K562 (cell line): ENCODE data around the gene OMA1. TPM values are rescaled to one million over a fixed set of nuclear protein-coding genes. Genes with fewer than 3 reads are reported as not detected.

Experiments used
- ASH1L ChIP-seq: fragments of 450-650 bp; IDR thresholded peaks from 2 replicates; pipeline ENCODE4 v1.6.1; 2018; ENCODE audit warnings: borderline replicate concordance, mild to moderate bottlenecking, low read depth; ENCODE audit not compliant: partially characterized antibody
- BRD4 ChIP-seq: fragments of 200-600 bp; sonication (generic); IDR thresholded peaks from 2 replicates; pipeline ENCODE4 v1.6.1; 2017; ENCODE audit warnings: inconsistent platforms
- CTBP1 ChIP-seq: fragments of 450-650 bp; IDR thresholded peaks from 2 replicates; pipeline ENCODE4 v1.6.1; 2016; ENCODE audit warnings: borderline replicate concordance
- HDAC2 ChIP-seq: fragments of 450-650 bp; IDR thresholded peaks from 2 replicates; pipeline ENCODE4 v1.6.1; 2016; ENCODE audit warnings: mild to moderate bottlenecking
- MEIS2 ChIP-seq: fragments of 450-650 bp; IDR thresholded peaks from 2 replicates; pipeline ENCODE4 v1.6.1; 2014; ENCODE audit warnings: mild to moderate bottlenecking; ENCODE audit not compliant: partially characterized antibody
- POLR2A ChIP-seq: fragments of 450-650 bp; conservative IDR thresholded peaks from 2 replicates; pipeline ENCODE4 v1.6.1; 2016
- POLR3G ChIP-seq: IDR thresholded peaks from 2 replicates; pipeline ENCODE4 v1.6.1; 2011; ENCODE audit not compliant: insufficient read length, insufficient replicate concordance; ENCODE audit errors: extremely low read depth
- REST ChIP-seq, 2 experiments: fragments of 450-650 bp; formaldehyde crosslinking in 1 of 2; IDR thresholded peaks; 2 replicates each; pipeline versions ENCODE4 v1.4.0 to v1.6.1; 2014 to 2020; ENCODE audit warnings: mild to moderate bottlenecking in 2 of 2, borderline replicate concordance in 1 of 2, low read depth in 1 of 2
- SIX5 ChIP-seq, 2 experiments: IDR thresholded peaks; 2 replicates each; pipeline ENCODE4 v1.6.1; 2011; ENCODE audit warnings: low read length in 2 of 2, borderline replicate concordance in 1 of 2, low read depth in 1 of 2, mild to moderate bottlenecking in 1 of 2, moderate library complexity in 1 of 2; ENCODE audit not compliant: insufficient read depth in 1 of 2
- SMAD1 ChIP-seq: fragments of 150-350 bp; IDR thresholded peaks from 2 replicates; pipeline ENCODE4 v1.6.1; 2014; ENCODE audit warnings: low read length, low read depth; ENCODE audit not compliant: partially characterized antibody
- SMARCA4 ChIP-seq: fragments of 450-650 bp; IDR thresholded peaks from 2 replicates; pipeline ENCODE4 v1.6.1; 2016
- SMARCB1 ChIP-seq: IDR thresholded peaks from 2 replicates; pipeline ENCODE4 v1.6.1; 2011; ENCODE audit warnings: improper control_type of control experiment, low read depth; ENCODE audit not compliant: insufficient read length
- SRF ChIP-seq, 2 experiments: fragments of 250-450, 450-650 bp in 1 of 2; sonication (Bioruptor Pico) in 1 of 2; sonication (generic) in 1 of 2; formaldehyde crosslinking; IDR thresholded peaks; 2 replicates each; pipeline versions ENCODE4 v1.5.0 to v1.5.1; 2020 to 2022; ENCODE audit warnings: mild to moderate bottlenecking in 1 of 2, missing genetic modification reagents in 1 of 2
- TBP ChIP-seq: optimal IDR thresholded peaks from 2 replicates; pipeline ENCODE3; 2011; ENCODE audit warnings: low read depth, low read length, improper control_type of control experiment
- TEAD1 ChIP-seq, 2 experiments: fragments of 450-650 bp in 1 of 2; sonication (generic) in 1 of 2; formaldehyde crosslinking; IDR thresholded peaks; 2 replicates each; pipeline versions ENCODE4 v1.4.0 to v1.8.0; 2020 to 2022; ENCODE audit warnings: mild to moderate bottlenecking in 2 of 2, missing genetic modification reagents in 1 of 2
- TGIF2 ChIP-seq: sonication (generic); formaldehyde crosslinking; IDR thresholded peaks from 2 replicates; pipeline ENCODE4 v1.8.1; 2022; ENCODE audit warnings: mild to moderate bottlenecking, missing genetic modification reagents, moderate library complexity
- YY1 ChIP-seq, 3 experiments: IDR thresholded peaks; 2 replicates each; pipeline ENCODE4 v1.6.1; 2011; ENCODE audit warnings: low read length in 2 of 3, mild to moderate bottlenecking in 2 of 3, moderate library complexity in 2 of 3, borderline replicate concordance in 1 of 3, control low read depth in 1 of 3, low read depth in 1 of 3; ENCODE audit not compliant: insufficient read depth in 3 of 3, insufficient replicate concordance in 2 of 3, control insufficient read depth in 1 of 3, insufficient read length in 1 of 3; ENCODE audit errors: extremely low read depth in 1 of 3
- ZNF174 ChIP-seq: fragments of 250-450 bp; sonication (Bioruptor Pico); IDR thresholded peaks from 2 replicates; pipeline ENCODE4 v1.4.0; 2020; ENCODE audit warnings: mild to moderate bottlenecking
- ZNF3 ChIP-seq: fragments of 250-450 bp; sonication (Bioruptor Pico); IDR thresholded peaks from 2 replicates; pipeline ENCODE4 v1.5.0; 2021; ENCODE audit warnings: mild to moderate bottlenecking, moderate library complexity
- ZNF717 ChIP-seq: fragments of 250-450 bp; sonication (Bioruptor Pico); IDR thresholded peaks from 2 replicates; pipeline ENCODE4 v1.5.0; 2021
- polyA plus RNA-seq, 8 experiments: library from polyadenylated mRNA; depleted of rRNA in 4 of 8; stranded (reverse) in 5 of 8; unstranded in 3 of 8; fragments of >200 nt; fragmentation: Nextera tagmentation in 2 of 8; fragmentation: Illumina TruSeq in 1 of 8; extraction: Ambion mirVana in 2 of 8; extraction: Trizol in 1 of 8; gene quantifications; 2 replicates each; pipeline versions ENCODE4 v1.2.1 to v1.2.3, GENCODE V29; 2011 to 2014; ENCODE audit warnings: inconsistent platforms in 1 of 8, missing spikeins in 1 of 8
- total RNA-seq, 7 experiments: library from RNA; depleted of rRNA in 6 of 7; stranded (reverse); fragments of >200 nt in 6 of 7; fragmentation: Illumina TruSeq in 2 of 7; extraction: Trizol in 2 of 7; gene quantifications; 2 replicates each; pipeline versions ENCODE4 v1.2.1 to v1.2.3, GENCODE V29; 2011 to 2021; ENCODE audit warnings: low replicate concordance in 1 of 7

OMA1 gene
- total and polyA plus RNA-seq, 9 of the 15 experiments (the other 6 are each of a cell fraction or from before 2014, with no cell fraction given) = 16.6 to 51.5 (median 33.5) TPM

- peak; percentile 81 for TF ChIP-seq REST (IDR thresholded peaks at IDR 0.05; ENCODE audit: borderline replicate concordance)
- TF ChIP-seq REST (CRISPR knock-in tag; IDR thresholded peaks at IDR 0.05; ENCODE audit: low read depth) = no peak
- TF ChIP-seq SMARCA4 = peak; percentile 88
- TF ChIP-seq TBP = peak; percentile 71
- no peak for TF ChIP-seq BRD4
- no peak for TF ChIP-seq ZNF717 (CRISPR knock-in tag)
- no peak for TF ChIP-seq POLR3G
- peak in 1 of 2 experiments; percentile 72; a peak in 1 of 4 replicates for TF ChIP-seq SRF (CRISPR knock-in tag; IDR thresholded peaks at IDR 0.05)
- TF ChIP-seq ASH1L = no peak
- TF ChIP-seq SMARCB1 = peak; percentile 95
- TF ChIP-seq ZNF3 (CRISPR knock-in tag) = no peak
- 0 out of 4 replicates have a peak, but pooled peaks of 1 of the 2 experiments have one; percentile 8 for TF ChIP-seq SIX5 (IDR thresholded peaks at IDR 0.05; ENCODE audit: borderline replicate concordance in 1 of 2, insufficient read depth in 1 of 2, low read depth in 1 of 2, low read length in 2 of 2)
- TF ChIP-seq CTBP1 = peak; percentile 72
- TF ChIP-seq MEIS2 = peak; percentile 82
- TF ChIP-seq TGIF2 (CRISPR knock-in tag) = no peak
- TF ChIP-seq ZNF174 (CRISPR knock-in tag) = no peak
- 0 out of 4 replicates have a peak, but pooled peaks of 1 of the 2 experiments have one; percentile 70 for TF ChIP-seq TEAD1 (CRISPR knock-in tag; IDR thresholded peaks at IDR 0.05)
- peak; percentile 48 to 92 (median 86) for TF ChIP-seq YY1 (IDR thresholded peaks at IDR 0.05; ENCODE audit: borderline replicate concordance in 1 of 3, control insufficient read depth in 1 of 3, extremely low read depth in 1 of 3, insufficient read depth in 3 of 3, insufficient read length in 1 of 3, insufficient replicate concordance in 2 of 3, low read depth in 1 of 3, low read length in 2 of 3)
- TF ChIP-seq POLR2A = peak; percentile 89
- no peak for TF ChIP-seq HDAC2
- TF ChIP-seq SMAD1 = no peak
Measured at GRCh38 chr1:58546520-58547308, at the start of gene OMA1 (continued).
